GM23338 (cell line): ENCODE measurements around the gene NUBPL. TPM values are rescaled to one million over a fixed set of nuclear protein-coding genes. Genes with fewer than 3 reads are reported as not detected.
A peak's percentile ranks its signal among the peaks of the same experiment; 100 is the strongest.

Experiments
- ATAC-seq: fragments of 200-7000 bp; cut with Tn5 transposase; 3 replicates; pipeline ENCODE4 v1.9.1; 2020
- DNase-seq: peaks from one replicate; pipeline ENCODE4 v3.0.0-alpha.2; 2015; ENCODE audit warnings: low spot score
- H2AFZ ChIP-seq: fragments of 200-600 bp; sonication (generic); 2 replicates; pipeline ENCODE4 v1.8.0; 2016; ENCODE audit warnings: antibody characterized with exemption, mild to moderate bottlenecking, moderate library complexity
- H3F3A ChIP-seq: fragments of 200-600 bp; sonication (generic); replicated peaks from 2 replicates; pipeline ENCODE4 v1.8.0; 2017; ENCODE audit warnings: antibody characterized with exemption, mixed run types, low read depth
- H3K27ac ChIP-seq: fragments of 200-600 bp; sonication (generic); 2 replicates; pipeline ENCODE4 v1.6.1; 2016; ENCODE audit warnings: low read depth
- H3K27me3 ChIP-seq: fragments of 200-600 bp; sonication (generic); 2 replicates; pipeline ENCODE4 v1.8.0; 2016; ENCODE audit warnings: mild to moderate bottlenecking, mixed run types, moderate library complexity; ENCODE audit not compliant: insufficient read depth
- H3K36me3 ChIP-seq: fragments of 200-600 bp; sonication (generic); 2 replicates; pipeline ENCODE4 v1.8.0; 2016; ENCODE audit warnings: mild to moderate bottlenecking; ENCODE audit not compliant: insufficient read depth
- H3K4me1 ChIP-seq: fragments of 200-600 bp; sonication (generic); 2 replicates; pipeline ENCODE4 v1.8.0; 2016; ENCODE audit warnings: mild to moderate bottlenecking, moderate library complexity; ENCODE audit not compliant: insufficient read depth
- H3K4me2 ChIP-seq: fragments of 200-600 bp; sonication (generic); 2 replicates; pipeline ENCODE4 v1.7.1; 2017; ENCODE audit warnings: mixed run types
- H3K4me3 ChIP-seq: fragments of 200-600 bp; sonication (generic); 2 replicates; pipeline ENCODE4 v1.6.1; 2016; ENCODE audit warnings: mixed run types
- H3K79me2 ChIP-seq: fragments of 200-600 bp; sonication (generic); replicated peaks from 2 replicates; pipeline ENCODE4 v1.8.0; 2017; ENCODE audit warnings: mild to moderate bottlenecking; ENCODE audit not compliant: insufficient read depth
- H3K9me2 ChIP-seq: fragments of 200-600 bp; sonication (generic); 2 replicates; pipeline ENCODE4 v1.8.0; 2017; ENCODE audit not compliant: insufficient read depth
- H4K20me1 ChIP-seq: fragments of 200-600 bp; sonication (generic); replicated peaks from 2 replicates; pipeline ENCODE4 v1.8.0; 2017; ENCODE audit warnings: mild to moderate bottlenecking; ENCODE audit not compliant: insufficient read depth
- H3K27ac Mint-ChIP-seq: 2 replicates; pipeline ENCODE4 v1.8.0; 2020; ENCODE audit warnings: inconsistent platforms, mild to moderate bottlenecking, moderate library complexity, mixed read lengths
- H3K27me3 Mint-ChIP-seq: 3 replicates; pipeline ENCODE4 v1.8.0; 2022; ENCODE audit warnings: low read depth, mild to moderate bottlenecking, moderate library complexity, mixed read lengths, inconsistent platforms; ENCODE audit not compliant: insufficient read depth, poor library complexity
- H3K36me3 Mint-ChIP-seq: 3 replicates; pipeline ENCODE4 v1.8.0; 2021; ENCODE audit warnings: low read depth, mild to moderate bottlenecking, inconsistent platforms, moderate library complexity, mixed read lengths
- H3K4me1 Mint-ChIP-seq: 3 replicates; pipeline ENCODE4 v1.8.0; 2020; ENCODE audit warnings: mild to moderate bottlenecking, inconsistent platforms, mixed read lengths
- H3K4me3 Mint-ChIP-seq: 3 replicates; pipeline ENCODE4 v1.8.0; 2021; ENCODE audit warnings: moderate library complexity, mild to moderate bottlenecking, inconsistent platforms, mixed read lengths
- H3K9me3 Mint-ChIP-seq: 3 replicates; pipeline ENCODE4 v1.8.0; 2020; ENCODE audit warnings: moderate library complexity, mild to moderate bottlenecking, inconsistent platforms, mixed read lengths
- CREB1 ChIP-seq: fragments of 250-450 bp; sonication (Bioruptor Pico); IDR thresholded peaks from 2 replicates; pipeline ENCODE4 v1.5.0; 2020; ENCODE audit warnings: low read depth, mild to moderate bottlenecking, moderate library complexity
- CTCF ChIP-seq, 2 experiments: fragments of 200-600 bp in 1 of 2; sonication (generic) in 1 of 2; conservative IDR thresholded peaks; 2 replicates each; pipeline versions ENCODE4 v1.5.1 to v1.6.1; 2016 to 2017; ENCODE audit warnings: antibody characterized with exemption in 2 of 2, low read depth in 2 of 2, mild to moderate bottlenecking in 2 of 2, moderate library complexity in 1 of 2
- ETS1 ChIP-seq: IDR thresholded peaks from 2 replicates; pipeline ENCODE4 v1.6.1; 2016; ENCODE audit warnings: antibody characterized with exemption
- EZH2 ChIP-seq: fragments of 200-600 bp; sonication (generic); IDR thresholded peaks from one replicate; pipeline ENCODE4 v1.8.0; 2017; ENCODE audit warnings: antibody characterized with exemption, mild to moderate bottlenecking, low read depth; ENCODE audit not compliant: unreplicated experiment
- EZH2phosphoT487 ChIP-seq: fragments of 200-600 bp; sonication (generic); IDR thresholded peaks from one replicate; pipeline ENCODE4 v1.8.1; 2018; ENCODE audit warnings: antibody characterized with exemption; ENCODE audit not compliant: unreplicated experiment
- JUNB ChIP-seq: IDR thresholded peaks from one replicate; pipeline ENCODE4 v1.6.1; 2016; ENCODE audit warnings: antibody characterized with exemption; ENCODE audit not compliant: unreplicated experiment
- NANOG ChIP-seq: IDR thresholded peaks from 2 replicates; pipeline ENCODE4 v1.6.1; 2016; ENCODE audit warnings: antibody characterized with exemption, borderline replicate concordance
- POLR2AphosphoS5 ChIP-seq: IDR thresholded peaks from 2 replicates; pipeline ENCODE4 v1.6.1; 2016; ENCODE audit warnings: antibody characterized with exemption, low read depth
- REST ChIP-seq: IDR thresholded peaks from one replicate; pipeline ENCODE4 v1.6.1; 2018; ENCODE audit warnings: antibody characterized with exemption; ENCODE audit not compliant: unreplicated experiment
- STAT1 ChIP-seq: IDR thresholded peaks from one replicate; pipeline ENCODE4 v1.6.1; 2016; ENCODE audit warnings: antibody characterized with exemption; ENCODE audit not compliant: unreplicated experiment
- ZNF114 ChIP-seq: fragments of 250-450 bp; sonication (Bioruptor Pico); IDR thresholded peaks from 2 replicates; pipeline ENCODE4 v1.5.0; 2020; ENCODE audit warnings: mild to moderate bottlenecking, moderate library complexity
- ZNF331 ChIP-seq: fragments of 250-450 bp; sonication (Bioruptor Pico); IDR thresholded peaks from 2 replicates; pipeline ENCODE4 v1.5.0; 2020; ENCODE audit warnings: low read depth, mild to moderate bottlenecking, moderate library complexity
- ZNF462 ChIP-seq: fragments of 250-450 bp; sonication (Bioruptor Pico); IDR thresholded peaks from 2 replicates; pipeline ENCODE4 v1.5.0; 2020; ENCODE audit warnings: mild to moderate bottlenecking, moderate library complexity
- polyA plus RNA-seq: library from polyadenylated mRNA; unstranded; fragments of >200 nt; fragmentation: Nextera tagmentation; extraction: Ambion mirVana; gene quantifications from 2 replicates; pipeline ENCODE4 v1.2.1, GENCODE V29; 2016
- total RNA-seq: library from RNA; depleted of rRNA; stranded (reverse); fragments of >200 nt; shearing (Covaris generic); gene quantifications from 2 replicates; pipeline ENCODE4 v1.2.3, GENCODE V29; 2014

NUBPL gene
- total and polyA plus RNA-seq, 2 experiments from 2014 or later, result 6.1 to 20.7 TPM

GRCh38 chr14:31828946-31829868 lies 268.0 kb downstream of the NUBPL start:
- Mint-ChIP-seq H3K9me3 (no peaks in the 10 kb centered on the region; the same call in 2 of the 3 replicates), H3K4me1 (no peaks in the 10 kb centered on the region), H3K27me3 (no peaks in the 10 kb centered on the region), H3K4me3 (no peak overlapping the region), H3K36me3 (no peaks in the 10 kb centered on the region; the same call in 2 of the 3 replicates), H3K27ac (no peak overlapping the region)
- 0 out of 2 replicates have a peak, but pooled peaks cover 3% of the 10 kb centered on the region for H3K9me2 ChIP-seq
- no peaks in the 10 kb centered on the region for H4K20me1 ChIP-seq
- no peaks in the 10 kb centered on the region for H3K36me3 ChIP-seq
- H3K4me2 ChIP-seq, result no peak overlapping the region
- no peak overlapping the region for H3K27ac ChIP-seq
- no peak overlapping the region for H3K4me3 ChIP-seq
- no peak for ATAC-seq
- no peaks in the 10 kb centered on the region for H3K79me2 ChIP-seq
- H3K27me3 ChIP-seq, result no peaks in the 10 kb centered on the region
- no peaks in the 10 kb centered on the region for H3F3A ChIP-seq
- no peaks in the 10 kb centered on the region for H3K4me1 ChIP-seq
- DNase-seq, result peak; percentile 21
- no peak overlapping the region for H2AFZ ChIP-seq
- TF ChIP-seq EZH2 (no peak), ZNF331 (no peak), ZNF462 (CRISPR knock-in tag) (no peak), ETS1 (no peak), REST (no peak), CREB1 (CRISPR knock-in tag) (no peak), JUNB (no peak), EZH2phosphoT487 (no peak), ZNF114 (CRISPR knock-in tag) (no peak), NANOG (no peak), STAT1 (no peak), POLR2AphosphoS5 (no peak), CTCF (conservative IDR thresholded peaks at IDR 0.05; ENCODE audit: low read depth in 2 of 2) (no peak)
